SK-N-SH treated with all-trans-retinoic acid at 6 μM for 48 hours (cell line): ENCODE results near the gene VSIG4.

Experiments used
- ATAC-seq: fragments of 200-7000 bp; cut with Tn5 transposase; 3 replicates; pipeline ENCODE4 v1.9.1; 2020; ENCODE audit warnings: mild to moderate bottlenecking, moderate library complexity
- ARNTL ChIP-seq: fragments of 450-650 bp; formaldehyde crosslinking; IDR thresholded peaks from 2 replicates; pipeline ENCODE4 v1.5.0; 2020; ENCODE audit warnings: low read depth, mild to moderate bottlenecking, moderate library complexity, borderline replicate concordance
- BACH2 ChIP-seq: fragments of 250-450 bp; sonication (Bioruptor Pico); IDR thresholded peaks from 2 replicates; pipeline ENCODE4 v1.9.0; 2021; ENCODE audit warnings: mild to moderate bottlenecking, borderline replicate concordance
- CSDC2 ChIP-seq: fragments of 250-450 bp; sonication (Bioruptor Pico); IDR thresholded peaks from 2 replicates; pipeline ENCODE4 v1.5.0; 2020; ENCODE audit warnings: mild to moderate bottlenecking, moderate library complexity
- GLIS3 ChIP-seq: fragments of 250-450 bp; sonication (Bioruptor Pico); IDR thresholded peaks from 2 replicates; pipeline ENCODE4 v1.5.0; 2020; ENCODE audit warnings: mild to moderate bottlenecking, moderate library complexity
- ISL1 ChIP-seq: fragments of 250-450 bp; sonication (Bioruptor Pico); IDR thresholded peaks from 2 replicates; pipeline ENCODE4 v2.1.2; 2022; ENCODE audit warnings: mild to moderate bottlenecking, moderate library complexity
- OSR1 ChIP-seq: fragments of 250-450 bp; sonication (Bioruptor Pico); IDR thresholded peaks from 2 replicates; pipeline ENCODE4 v1.8.0; 2022; ENCODE audit warnings: moderate library complexity, mild to moderate bottlenecking, inconsistent platforms
- PPARA ChIP-seq: fragments of 250-450 bp; sonication (Bioruptor Pico); IDR thresholded peaks from 2 replicates; pipeline ENCODE4 v1.5.0; 2020; ENCODE audit warnings: mild to moderate bottlenecking, borderline replicate concordance
- SNAI2 ChIP-seq: fragments of 250-450 bp; sonication (Bioruptor Pico); IDR thresholded peaks from 2 replicates; pipeline ENCODE4 v1.5.0; 2020; ENCODE audit warnings: mild to moderate bottlenecking, moderate library complexity
- TOX ChIP-seq: fragments of 250-450 bp; sonication (Bioruptor Pico); IDR thresholded peaks from 2 replicates; pipeline ENCODE4 v1.8.0; 2021; ENCODE audit warnings: mild to moderate bottlenecking, moderate library complexity, borderline replicate concordance
- ZC3H10 ChIP-seq: fragments of 250-450 bp; sonication (Bioruptor Pico); IDR thresholded peaks from 2 replicates; pipeline ENCODE4 v1.5.1; 2021; ENCODE audit warnings: mild to moderate bottlenecking, moderate library complexity
- ZFP3 ChIP-seq: fragments of 250-450 bp; sonication (Bioruptor Pico); IDR thresholded peaks from 2 replicates; pipeline ENCODE4 v1.5.0; 2020; ENCODE audit warnings: mild to moderate bottlenecking, moderate library complexity
- ZFP30 ChIP-seq: fragments of 450-650 bp; formaldehyde crosslinking; IDR thresholded peaks from 2 replicates; pipeline ENCODE4 v1.5.0; 2022; ENCODE audit warnings: mild to moderate bottlenecking, moderate library complexity
- ZNF565 ChIP-seq: fragments of 450-650 bp; formaldehyde crosslinking; conservative IDR thresholded peaks from 2 replicates; pipeline ENCODE4 v1.5.0; 2020; ENCODE audit warnings: low read depth, mild to moderate bottlenecking, moderate library complexity
- ZNF70 ChIP-seq: fragments of 450-650 bp; formaldehyde crosslinking; IDR thresholded peaks from 2 replicates; pipeline ENCODE4 v1.5.0; 2020; ENCODE audit warnings: mild to moderate bottlenecking, moderate library complexity
- ZNF8 ChIP-seq: fragments of 450-650 bp; formaldehyde crosslinking; IDR thresholded peaks from 2 replicates; pipeline ENCODE4 v1.5.0; 2020; ENCODE audit warnings: mild to moderate bottlenecking, moderate library complexity
- TF ChIP-seq, protein P1 (sequence below): fragments of 250-450 bp; sonication (Bioruptor Pico); IDR thresholded peaks from 2 replicates; pipeline ENCODE4 v1.5.0; 2020; ENCODE audit warnings: mild to moderate bottlenecking, moderate library complexity
- TF ChIP-seq, protein P2 (sequence below): fragments of 250-450 bp; sonication (Bioruptor Pico); IDR thresholded peaks from 2 replicates; pipeline ENCODE4 v1.5.1; 2021; ENCODE audit warnings: mild to moderate bottlenecking, moderate library complexity
- TF ChIP-seq, protein P3 (sequence below): fragments of 250-450 bp; sonication (Bioruptor Pico); IDR thresholded peaks from 2 replicates; pipeline ENCODE4 v1.8.0; 2021; ENCODE audit warnings: low read depth, mild to moderate bottlenecking, moderate library complexity, borderline replicate concordance
- TF ChIP-seq, protein P4 (sequence below): fragments of 250-450 bp; sonication (Bioruptor Pico); IDR thresholded peaks from 2 replicates; pipeline ENCODE4 v1.8.0; 2020; ENCODE audit warnings: mild to moderate bottlenecking, moderate library complexity, borderline replicate concordance

The VSIG4 gene

DNA sequence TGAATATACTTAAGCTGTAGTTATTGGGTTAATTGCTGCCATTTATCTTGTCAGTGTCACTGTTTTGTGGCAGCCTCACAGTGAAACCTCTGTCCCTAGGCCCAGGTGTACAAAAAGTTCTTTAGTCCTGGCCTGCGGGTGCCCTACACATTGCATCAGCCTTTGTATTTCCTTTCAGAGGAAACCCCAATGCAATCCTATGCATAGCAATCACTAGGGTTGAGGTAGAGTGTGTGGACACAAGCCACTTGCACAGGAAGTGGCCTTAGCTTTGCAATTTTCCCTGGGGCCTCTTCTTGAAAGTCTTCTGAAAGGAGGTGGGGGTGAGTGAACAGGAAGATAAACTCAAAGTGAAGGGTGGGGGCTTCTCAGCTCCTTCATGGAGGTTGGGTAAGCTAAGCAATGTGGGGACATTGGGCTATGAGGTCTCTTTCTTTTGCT is 27.8 kb downstream of the VSIG4 start (continued):
- TF ChIP-seq, protein P1, sequence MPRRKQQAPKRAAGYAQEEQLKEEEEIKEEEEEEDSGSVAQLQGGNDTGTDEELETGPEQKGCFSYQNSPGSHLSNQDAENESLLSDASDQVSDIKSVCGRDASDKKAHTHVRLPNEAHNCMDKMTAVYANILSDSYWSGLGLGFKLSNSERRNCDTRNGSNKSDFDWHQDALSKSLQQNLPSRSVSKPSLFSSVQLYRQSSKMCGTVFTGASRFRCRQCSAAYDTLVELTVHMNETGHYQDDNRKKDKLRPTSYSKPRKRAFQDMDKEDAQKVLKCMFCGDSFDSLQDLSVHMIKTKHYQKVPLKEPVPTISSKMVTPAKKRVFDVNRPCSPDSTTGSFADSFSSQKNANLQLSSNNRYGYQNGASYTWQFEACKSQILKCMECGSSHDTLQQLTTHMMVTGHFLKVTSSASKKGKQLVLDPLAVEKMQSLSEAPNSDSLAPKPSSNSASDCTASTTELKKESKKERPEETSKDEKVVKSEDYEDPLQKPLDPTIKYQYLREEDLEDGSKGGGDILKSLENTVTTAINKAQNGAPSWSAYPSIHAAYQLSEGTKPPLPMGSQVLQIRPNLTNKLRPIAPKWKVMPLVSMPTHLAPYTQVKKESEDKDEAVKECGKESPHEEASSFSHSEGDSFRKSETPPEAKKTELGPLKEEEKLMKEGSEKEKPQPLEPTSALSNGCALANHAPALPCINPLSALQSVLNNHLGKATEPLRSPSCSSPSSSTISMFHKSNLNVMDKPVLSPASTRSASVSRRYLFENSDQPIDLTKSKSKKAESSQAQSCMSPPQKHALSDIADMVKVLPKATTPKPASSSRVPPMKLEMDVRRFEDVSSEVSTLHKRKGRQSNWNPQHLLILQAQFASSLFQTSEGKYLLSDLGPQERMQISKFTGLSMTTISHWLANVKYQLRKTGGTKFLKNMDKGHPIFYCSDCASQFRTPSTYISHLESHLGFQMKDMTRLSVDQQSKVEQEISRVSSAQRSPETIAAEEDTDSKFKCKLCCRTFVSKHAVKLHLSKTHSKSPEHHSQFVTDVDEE (CRISPR knock-in tag): no peak
- TF ChIP-seq ZNF565 (CRISPR knock-in tag) (no peak), ZNF8 (no peak), OSR1 (CRISPR knock-in tag) (no peak), ZNF70 (CRISPR knock-in tag) (no peak), SNAI2 (CRISPR knock-in tag) (no peak)

DNA sequence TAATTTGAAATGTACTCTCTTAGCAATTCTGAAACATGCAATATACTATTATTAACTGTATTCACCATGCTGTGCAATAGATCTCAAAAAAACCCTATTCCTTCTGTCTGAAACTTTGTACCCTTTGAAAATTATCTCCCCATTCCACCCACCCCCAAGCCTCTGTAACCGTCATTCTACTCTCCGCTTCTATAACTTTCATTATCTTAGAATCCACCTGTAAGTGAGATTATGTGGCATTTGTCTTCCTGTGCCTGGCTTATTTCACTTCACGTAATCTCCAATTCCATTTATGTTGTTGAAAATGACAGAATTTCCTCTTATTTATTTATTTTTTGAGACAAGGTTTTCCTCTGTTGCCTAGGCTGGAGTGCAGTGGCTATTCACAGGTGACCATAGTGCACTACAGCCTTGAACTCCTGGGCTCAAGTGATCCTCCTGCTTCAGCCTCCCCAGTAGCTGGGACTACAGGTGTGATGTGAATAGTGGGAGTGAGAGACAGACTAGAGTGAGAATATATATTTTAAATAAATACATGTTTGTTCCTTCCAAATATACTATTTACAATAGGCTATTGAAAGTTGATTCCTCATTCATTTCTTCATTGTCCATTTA is 30.5 kb downstream of the VSIG4 start:
- TF ChIP-seq ZC3H10 (CRISPR knock-in tag): no peak
- no peak for ATAC-seq

DNA sequence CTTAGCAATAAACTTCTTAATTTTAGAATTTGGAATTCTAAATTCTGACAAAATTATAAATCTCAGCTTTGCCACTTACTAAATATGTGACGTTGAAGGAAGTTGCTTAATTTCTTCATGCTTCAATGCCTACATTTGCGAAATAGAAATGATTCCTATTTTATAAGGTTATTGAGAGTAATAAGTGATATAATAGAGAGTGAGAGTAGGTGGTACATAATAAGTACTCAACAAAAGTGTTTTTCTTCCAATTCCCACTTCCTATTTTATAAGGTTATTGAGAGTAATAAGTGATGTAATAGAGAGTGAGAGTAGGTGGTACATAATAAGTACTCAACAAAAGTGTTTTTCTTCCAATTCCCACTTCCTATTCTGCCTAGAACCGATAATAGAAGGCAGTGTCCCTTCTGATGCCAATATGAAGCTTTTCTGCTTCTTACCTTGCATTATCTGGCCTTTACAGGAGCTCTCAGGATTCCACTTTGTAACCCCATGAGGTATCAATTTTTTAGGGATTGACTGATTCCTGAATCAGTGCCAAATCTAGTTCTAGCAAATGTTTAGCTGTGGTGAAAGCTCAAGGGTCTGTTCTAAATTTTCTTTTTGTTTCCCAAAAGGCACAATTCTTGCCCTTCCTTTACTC is 31.4 kb downstream of the VSIG4 start:
- ATAC-seq: no peak
- no peak for TF ChIP-seq SNAI2 (CRISPR knock-in tag)
- TF ChIP-seq ZFP3 (CRISPR knock-in tag): no peak
- TF ChIP-seq, protein P2, sequence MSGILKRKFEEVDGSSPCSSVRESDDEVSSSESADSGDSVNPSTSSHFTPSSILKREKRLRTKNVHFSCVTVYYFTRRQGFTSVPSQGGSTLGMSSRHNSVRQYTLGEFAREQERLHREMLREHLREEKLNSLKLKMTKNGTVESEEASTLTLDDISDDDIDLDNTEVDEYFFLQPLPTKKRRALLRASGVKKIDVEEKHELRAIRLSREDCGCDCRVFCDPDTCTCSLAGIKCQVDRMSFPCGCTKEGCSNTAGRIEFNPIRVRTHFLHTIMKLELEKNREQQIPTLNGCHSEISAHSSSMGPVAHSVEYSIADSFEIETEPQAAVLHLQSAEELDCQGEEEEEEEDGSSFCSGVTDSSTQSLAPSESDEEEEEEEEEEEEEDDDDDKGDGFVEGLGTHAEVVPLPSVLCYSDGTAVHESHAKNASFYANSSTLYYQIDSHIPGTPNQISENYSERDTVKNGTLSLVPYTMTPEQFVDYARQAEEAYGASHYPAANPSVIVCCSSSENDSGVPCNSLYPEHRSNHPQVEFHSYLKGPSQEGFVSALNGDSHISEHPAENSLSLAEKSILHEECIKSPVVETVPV (CRISPR knock-in tag): no peak
- no peak for TF ChIP-seq TOX
- no peak for TF ChIP-seq GLIS3 (CRISPR knock-in tag)
- no peak for TF ChIP-seq ZFP30
- TF ChIP-seq, protein P3, sequence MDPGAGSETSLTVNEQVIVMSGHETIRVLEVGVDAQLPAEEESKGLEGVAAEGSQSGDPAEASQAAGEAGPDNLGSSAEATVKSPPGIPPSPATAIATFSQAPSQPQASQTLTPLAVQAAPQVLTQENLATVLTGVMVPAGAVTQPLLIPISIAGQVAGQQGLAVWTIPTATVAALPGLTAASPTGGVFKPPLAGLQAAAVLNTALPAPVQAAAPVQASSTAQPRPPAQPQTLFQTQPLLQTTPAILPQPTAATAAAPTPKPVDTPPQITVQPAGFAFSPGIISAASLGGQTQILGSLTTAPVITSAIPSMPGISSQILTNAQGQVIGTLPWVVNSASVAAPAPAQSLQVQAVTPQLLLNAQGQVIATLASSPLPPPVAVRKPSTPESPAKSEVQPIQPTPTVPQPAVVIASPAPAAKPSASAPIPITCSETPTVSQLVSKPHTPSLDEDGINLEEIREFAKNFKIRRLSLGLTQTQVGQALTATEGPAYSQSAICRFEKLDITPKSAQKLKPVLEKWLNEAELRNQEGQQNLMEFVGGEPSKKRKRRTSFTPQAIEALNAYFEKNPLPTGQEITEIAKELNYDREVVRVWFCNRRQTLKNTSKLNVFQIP (CRISPR knock-in tag): no peak
- no peak for TF ChIP-seq ISL1 (CRISPR knock-in tag)
- no peak for TF ChIP-seq ZNF8
- no peak for TF ChIP-seq CSDC2 (CRISPR knock-in tag)
- TF ChIP-seq ZNF70 (CRISPR knock-in tag): no peak
- TF ChIP-seq BACH2: no peak
- no peak for TF ChIP-seq OSR1 (CRISPR knock-in tag)
- no peak for TF ChIP-seq ZC3H10 (CRISPR knock-in tag)
- TF ChIP-seq, protein P4, sequence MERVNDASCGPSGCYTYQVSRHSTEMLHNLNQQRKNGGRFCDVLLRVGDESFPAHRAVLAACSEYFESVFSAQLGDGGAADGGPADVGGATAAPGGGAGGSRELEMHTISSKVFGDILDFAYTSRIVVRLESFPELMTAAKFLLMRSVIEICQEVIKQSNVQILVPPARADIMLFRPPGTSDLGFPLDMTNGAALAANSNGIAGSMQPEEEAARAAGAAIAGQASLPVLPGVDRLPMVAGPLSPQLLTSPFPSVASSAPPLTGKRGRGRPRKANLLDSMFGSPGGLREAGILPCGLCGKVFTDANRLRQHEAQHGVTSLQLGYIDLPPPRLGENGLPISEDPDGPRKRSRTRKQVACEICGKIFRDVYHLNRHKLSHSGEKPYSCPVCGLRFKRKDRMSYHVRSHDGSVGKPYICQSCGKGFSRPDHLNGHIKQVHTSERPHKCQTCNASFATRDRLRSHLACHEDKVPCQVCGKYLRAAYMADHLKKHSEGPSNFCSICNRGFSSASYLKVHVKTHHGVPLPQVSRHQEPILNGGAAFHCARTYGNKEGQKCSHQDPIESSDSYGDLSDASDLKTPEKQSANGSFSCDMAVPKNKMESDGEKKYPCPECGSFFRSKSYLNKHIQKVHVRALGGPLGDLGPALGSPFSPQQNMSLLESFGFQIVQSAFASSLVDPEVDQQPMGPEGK (CRISPR knock-in tag): no peak
- no peak for TF ChIP-seq ARNTL
- no peak for TF ChIP-seq ZNF565 (CRISPR knock-in tag)

DNA sequence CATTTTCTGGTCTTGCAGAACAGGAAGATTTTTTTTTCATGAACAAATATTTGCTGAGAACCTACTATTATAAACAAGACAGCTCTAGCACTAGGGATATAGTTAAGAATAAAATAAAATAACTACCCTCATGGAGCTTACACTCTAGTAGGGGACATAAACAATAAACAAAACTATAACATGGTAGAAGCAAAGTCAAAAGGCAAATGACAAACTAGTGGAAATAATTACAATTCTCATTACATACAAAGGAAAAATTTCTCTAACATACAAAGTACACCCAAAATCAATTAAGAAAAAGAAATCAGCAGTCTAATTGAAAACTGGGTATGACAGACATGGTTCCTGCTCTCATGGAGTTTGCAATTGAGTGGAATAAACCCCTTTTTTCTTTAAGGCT is 32.0 kb downstream of the VSIG4 start:
- ATAC-seq: no peak
- TF ChIP-seq ZNF70 (CRISPR knock-in tag) (no peak), ZFP30 (no peak), ZFP3 (CRISPR knock-in tag) (no peak), BACH2 (no peak), ISL1 (CRISPR knock-in tag) (no peak), PPARA (no peak), ZNF565 (CRISPR knock-in tag) (no peak), ZNF8 (no peak), CSDC2 (CRISPR knock-in tag) (no peak)
- TF ChIP-seq, protein P4 (CRISPR knock-in tag): no peak
- TF ChIP-seq, protein P2 (CRISPR knock-in tag): no peak
- TF ChIP-seq, protein P3 (CRISPR knock-in tag): no peak
